ENCODE data around the gene TEX26.

TEX26 gene

DNA sequence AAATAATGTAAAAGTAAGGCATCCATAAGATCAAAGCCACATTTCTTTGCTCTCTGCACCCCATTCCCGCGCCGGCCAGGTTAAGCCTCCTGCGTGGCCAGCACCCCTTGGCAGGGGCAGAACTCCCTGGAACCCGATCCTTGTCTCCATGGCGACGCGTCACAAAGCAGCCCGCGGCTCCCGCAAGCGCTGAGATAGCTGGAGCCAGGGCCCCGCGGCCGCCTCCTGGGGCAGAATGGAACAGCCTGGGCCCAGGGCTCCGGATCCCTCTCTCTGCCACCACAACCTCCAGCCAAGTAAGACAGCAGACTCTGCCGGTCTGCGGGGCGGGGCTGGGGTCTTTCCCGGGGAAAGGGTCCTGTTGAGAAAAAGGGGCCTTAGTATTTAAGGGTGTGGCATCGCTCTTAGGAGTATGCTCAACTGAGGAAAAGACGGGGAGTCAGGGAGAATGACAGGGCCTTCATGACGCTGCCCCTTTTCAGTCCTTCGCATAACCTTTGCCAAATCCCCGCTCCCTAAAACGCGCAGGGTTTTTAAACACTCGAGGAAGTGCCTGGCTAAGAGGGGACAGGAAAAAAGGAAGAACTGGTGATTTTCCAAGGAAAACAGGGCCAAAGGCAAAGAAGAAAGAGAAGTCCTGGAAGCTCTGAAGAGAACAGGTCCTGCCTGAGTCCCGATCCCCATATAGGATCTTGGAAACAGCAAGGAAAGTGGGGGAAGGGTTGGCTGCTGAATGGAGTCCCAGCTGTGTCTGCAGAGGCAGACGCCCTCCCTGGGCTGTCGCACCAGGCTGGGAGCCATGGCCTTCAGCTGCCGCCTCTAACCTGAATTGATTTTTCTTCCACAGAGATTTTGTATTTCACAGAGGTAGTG lies at the start of gene TEX26:
Gene TEX26, plus strand, starts transcription at position 176 of the 873 bp plus-strand sequence. Its CDS starts 60 bp downstream, at position 236.
- no peak for DNase-seq

DNA sequence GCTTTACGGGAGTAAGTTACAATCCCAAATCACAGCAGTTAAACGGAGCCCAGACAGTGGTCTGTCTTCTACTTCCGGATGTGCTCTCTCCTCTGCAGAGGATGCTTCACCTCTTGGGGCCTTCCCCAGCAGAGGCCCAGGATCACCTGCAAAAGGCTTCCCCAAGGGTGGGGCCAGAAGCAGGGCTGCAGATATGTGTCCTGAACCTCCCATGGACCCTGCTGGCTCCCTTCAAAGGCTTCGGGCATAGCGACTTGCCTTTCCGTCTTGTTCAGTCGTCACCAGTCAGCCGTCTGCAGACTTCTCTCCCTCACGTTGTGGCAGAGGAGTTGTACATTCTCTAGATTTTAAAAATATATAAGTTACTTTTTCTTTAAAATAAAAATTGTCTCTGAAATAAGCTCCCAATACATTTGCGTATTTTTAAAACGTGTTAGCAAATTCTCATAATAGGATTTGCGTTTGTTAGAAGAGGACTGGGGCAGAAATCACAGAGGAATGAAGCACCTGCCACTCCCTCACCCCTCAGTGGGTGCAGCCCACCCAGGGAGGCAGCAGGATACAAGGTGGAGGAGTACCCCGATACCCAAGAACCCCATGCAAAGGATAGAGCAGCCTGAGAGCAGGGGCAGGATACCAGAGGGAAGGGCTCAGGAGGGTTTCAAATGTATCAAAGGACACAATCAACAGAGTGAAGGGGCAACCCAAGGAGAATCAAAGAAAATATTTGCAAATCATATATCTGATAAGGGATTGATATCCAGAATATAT lies 49.3 kb upstream of the TEX26 start:
- no peak for DNase-seq

DNA sequence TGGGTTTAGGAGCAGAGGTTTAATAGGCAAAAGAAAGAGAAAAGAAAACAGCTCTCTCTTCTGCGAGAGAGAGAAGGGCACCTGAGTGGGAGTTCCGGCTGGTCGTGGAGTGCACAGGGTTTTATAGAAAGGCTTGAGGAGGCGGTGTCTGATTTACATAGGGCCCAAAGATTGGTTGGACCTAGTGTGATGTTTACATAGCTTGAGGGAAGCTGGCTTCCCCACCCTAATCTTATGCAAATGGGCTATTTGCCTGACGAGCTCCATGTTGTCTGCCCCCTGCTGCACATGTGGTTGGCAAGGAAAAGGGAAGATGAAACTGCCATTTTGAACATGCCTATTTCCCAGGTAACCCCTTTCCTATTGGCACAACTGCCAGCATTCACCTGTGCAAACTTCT lies 47.9 kb upstream of the TEX26 start:
- DNase-seq: no peak

- no peak for DNase-seq
Measured at GRCh38 chr13:30889196-30889690, 43.2 kb upstream of the TEX26 start.

DNA sequence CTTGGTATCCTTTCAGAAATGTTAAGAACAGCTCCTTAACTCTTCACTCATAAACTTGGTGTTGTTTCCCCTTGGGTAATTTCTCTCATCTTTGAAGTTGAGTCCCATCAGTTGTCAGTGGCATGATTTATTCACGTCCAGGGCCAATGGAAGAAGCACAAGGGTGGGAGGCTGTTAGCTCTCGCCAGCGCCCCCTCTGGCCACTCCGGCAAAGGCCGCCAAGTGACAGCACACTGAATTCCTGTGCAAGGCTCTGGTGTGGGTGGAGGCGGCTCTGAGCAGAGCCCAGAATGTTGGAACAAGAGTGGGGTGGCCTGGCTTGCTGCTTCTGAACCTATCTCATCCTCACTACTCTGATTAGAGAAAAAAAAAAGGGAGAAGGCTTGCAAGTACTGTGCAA lies 39.5 kb upstream of the TEX26 start:
- DNase-seq: no peak

DNA sequence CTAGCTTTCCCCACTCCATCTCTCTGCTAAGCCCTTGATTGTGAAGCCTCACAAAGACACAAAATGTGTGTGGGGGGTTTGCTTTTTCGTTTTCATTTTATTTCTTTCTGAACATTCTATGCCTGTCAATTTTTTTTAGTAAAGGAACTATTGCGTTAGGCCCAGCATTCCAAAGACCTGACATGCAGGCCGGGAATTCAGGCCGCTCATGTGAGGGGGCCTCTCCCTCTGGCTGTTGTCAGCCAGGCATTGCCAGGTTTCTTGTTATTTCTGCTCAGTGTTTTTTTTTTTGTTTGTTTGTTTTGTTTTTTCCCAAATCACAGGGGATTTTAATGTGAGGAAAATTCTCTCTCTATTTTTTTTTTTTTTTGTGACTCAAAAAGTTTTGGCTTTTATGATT lies 36.7 kb upstream of the TEX26 start:
- no peak for DNase-seq

GRCh38 chr13:30898070-30898469 lies 34.4 kb upstream of the TEX26 start:
- DNase-seq: no peak

GRCh38 chr13:30898678-30899241 lies 33.7 kb upstream of the TEX26 start:
- no peak for DNase-seq

- DNase-seq: no peak
Measured at GRCh38 chr13:30900436-30900835, 32.0 kb upstream of the TEX26 start.

DNA sequence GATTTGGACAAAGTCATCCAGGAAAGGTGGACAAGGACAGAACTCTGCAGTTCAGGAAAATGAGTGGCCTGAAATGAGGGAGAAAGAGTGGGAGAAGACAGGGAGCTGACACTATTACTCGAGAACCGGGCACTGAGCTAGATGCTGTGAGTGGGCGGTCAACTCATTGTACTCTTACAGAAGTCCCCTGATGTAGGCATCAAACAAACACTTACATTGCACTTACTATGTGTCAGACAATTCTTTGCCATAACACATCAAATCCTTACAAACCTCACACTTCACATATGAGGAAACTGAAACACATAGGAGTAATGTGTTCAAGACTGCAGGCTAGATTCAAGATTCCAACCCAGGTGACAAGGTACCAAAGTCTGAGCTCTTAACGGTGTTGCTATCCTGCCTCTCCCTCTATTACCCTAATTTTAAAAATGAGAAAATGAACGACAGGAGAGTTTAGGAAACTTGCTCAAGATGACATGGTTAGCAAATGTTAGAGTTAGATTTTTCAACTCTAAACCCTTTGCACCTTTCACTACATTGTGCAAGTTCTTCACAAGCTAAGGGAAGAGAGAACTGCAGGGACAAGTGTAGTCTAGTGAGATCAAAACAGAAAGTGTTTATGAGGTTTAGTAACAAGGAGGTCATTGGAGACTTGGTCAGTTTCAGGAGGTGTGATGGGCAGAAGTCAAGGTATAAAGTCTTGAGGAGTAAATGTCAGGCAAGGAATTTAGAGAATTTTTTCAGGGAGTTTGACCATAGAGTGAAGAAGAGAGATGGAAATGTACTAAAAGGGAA lies 31.3 kb upstream of the TEX26 start:
- DNase-seq: no peak

DNA sequence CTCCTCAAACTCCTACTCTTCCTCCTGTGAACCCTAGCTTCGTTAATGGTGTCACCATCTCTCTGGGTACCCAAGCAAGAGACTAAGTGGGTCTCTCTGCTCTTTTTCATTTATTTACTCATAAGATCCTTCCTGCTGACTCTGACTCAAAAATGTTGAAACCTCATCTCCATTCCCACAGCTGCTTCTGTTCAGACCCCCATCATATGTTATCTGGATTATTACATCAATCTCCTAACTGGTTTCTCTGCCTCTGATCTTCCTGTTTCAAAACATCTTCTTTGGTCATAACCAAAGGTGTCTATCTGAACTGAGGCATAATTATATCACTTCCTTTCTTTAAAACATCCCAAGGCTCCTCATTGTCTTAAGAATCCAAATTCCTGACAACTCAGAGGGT lies 28.4 kb upstream of the TEX26 start:
- DNase-seq: no peak

DNA sequence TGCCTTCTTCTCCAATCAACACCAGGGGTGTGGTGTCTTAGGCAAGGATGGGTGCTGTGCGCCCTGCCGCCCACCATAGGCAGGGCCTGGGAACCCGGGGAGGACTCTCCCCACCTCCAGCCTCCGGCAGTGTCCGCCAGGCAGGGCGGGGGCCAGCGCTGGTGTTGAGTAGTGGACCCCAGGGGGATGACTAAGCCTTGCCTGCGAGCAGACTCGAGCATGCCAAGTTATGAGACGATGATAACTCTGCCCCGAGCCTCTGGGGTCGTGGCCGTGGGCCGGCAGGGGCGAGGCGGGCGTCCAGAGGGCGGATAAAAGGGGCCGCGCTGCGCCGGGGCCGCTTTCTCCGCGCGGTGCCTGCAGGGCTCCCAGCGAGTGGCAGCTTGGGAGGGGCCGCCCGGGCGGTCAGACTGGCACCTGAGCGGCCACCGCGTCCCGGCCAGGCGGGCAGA lies 26.5 kb upstream of the TEX26 start, which contains the start of gene MEDAG:
Gene MEDAG, plus strand, starts transcription at position 340 of the 452 bp plus-strand sequence. CDS start 245 bp downstream, outside the sequence.
- DNase-seq: no peak

GRCh38 chr13:30906411-30907051 lies 25.9 kb upstream of the TEX26 start:
- DNase-seq: no peak

GRCh38 chr13:30907121-30907861 lies 25.2 kb upstream of the TEX26 start:
- no peak for DNase-seq

GRCh38 chr13:30908416-30908980 lies 24.0 kb upstream of the TEX26 start:
- no peak for DNase-seq

DNA sequence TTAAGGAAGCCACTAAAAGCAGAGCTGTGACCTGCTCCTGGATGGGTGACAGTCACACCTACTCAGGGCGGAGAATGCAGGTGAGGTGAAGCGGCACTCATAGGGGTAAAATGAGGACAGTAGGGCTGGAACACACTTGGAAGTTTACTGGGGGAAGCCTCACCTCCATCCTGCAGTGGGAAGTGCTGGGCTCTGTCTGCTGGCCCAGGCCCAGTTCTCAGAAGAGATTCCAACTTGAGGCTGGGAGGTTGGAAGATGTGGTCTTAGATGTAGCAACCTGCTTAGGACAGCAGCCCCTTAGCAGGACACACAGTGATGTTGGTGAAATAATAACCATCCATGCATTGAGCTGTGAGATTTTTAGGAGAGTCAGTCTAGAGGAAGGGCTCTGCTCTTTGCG lies 21.8 kb upstream of the TEX26 start:
- no peak for DNase-seq

GRCh38 chr13:30915691-30916541 lies 16.5 kb upstream of the TEX26 start:
- no peak for DNase-seq

- DNase-seq: no peak
Measured at GRCh38 chr13:30916991-30917390, 15.5 kb upstream of the TEX26 start.

GRCh38 chr13:30918662-30919405 lies 13.6 kb upstream of the TEX26 start:
- DNase-seq: no peak
